SH-SY5Y (cell line): ENCODE data around the gene MRPL14.

Experiments
- GATA2 ChIP-seq: IDR thresholded peaks from 2 replicates; pipeline ENCODE4 v1.6.1; 2011; ENCODE audit warnings: mild to moderate bottlenecking, low read depth, low read length
- GATA3 ChIP-seq: IDR thresholded peaks from 2 replicates; pipeline ENCODE4 v1.6.1; 2011; ENCODE audit warnings: low read depth, mild to moderate bottlenecking, low read length, moderate library complexity

Gene MRPL14

DNA sequence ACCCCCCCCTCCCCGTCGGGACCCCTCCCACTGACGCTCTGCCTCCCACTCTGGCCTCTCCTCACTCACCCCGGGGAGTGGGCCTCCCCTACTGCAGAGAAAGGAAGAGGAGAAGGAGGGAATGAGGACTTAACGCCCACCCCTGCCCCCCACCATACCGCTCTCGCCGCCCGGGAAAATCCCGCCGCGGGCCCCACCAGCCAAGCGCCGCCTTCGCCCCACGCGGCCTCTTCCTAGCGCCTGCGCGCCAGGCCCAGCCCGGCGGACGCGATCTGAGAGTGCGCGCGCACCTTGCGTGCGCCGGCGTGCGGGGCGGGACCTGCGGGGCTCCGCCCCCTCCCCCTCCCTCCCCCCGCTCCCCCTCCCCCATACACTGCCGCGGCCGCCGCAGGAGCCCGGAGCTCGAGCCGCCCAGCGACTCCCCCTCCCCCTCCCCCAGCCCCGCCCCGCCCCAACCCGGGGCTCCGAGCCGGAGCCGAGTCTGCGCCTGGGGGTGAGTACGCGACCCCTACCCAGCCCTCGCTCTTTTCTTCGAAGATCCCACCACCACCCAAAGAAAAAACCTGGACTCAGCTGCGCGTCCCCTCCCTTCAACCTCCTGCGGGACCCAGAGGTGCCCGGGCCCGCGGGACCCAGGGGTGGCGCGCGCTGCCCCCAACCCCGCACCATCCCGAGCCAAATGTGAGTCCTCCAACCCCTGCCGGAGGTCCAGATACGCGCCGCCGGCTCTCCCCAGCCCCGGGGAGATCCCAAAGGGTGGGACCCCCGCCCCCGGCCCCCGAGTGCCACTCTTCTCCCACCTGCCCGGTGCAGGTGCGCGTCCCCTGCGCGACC, at the start of gene MRPL14, which contains the start of gene TMEM63B:
Gene MRPL14 (minus strand): TSS at position 267 of the 834 bp plus-strand sequence. CDS start 10,841 bp downstream, outside the sequence.
Gene TMEM63B (plus strand): TSS at position 369 of the 834 bp plus-strand sequence. CDS start 7,031 bp downstream, outside the sequence.
- no peak for TF ChIP-seq GATA3
- TF ChIP-seq GATA2: no peak

DNA sequence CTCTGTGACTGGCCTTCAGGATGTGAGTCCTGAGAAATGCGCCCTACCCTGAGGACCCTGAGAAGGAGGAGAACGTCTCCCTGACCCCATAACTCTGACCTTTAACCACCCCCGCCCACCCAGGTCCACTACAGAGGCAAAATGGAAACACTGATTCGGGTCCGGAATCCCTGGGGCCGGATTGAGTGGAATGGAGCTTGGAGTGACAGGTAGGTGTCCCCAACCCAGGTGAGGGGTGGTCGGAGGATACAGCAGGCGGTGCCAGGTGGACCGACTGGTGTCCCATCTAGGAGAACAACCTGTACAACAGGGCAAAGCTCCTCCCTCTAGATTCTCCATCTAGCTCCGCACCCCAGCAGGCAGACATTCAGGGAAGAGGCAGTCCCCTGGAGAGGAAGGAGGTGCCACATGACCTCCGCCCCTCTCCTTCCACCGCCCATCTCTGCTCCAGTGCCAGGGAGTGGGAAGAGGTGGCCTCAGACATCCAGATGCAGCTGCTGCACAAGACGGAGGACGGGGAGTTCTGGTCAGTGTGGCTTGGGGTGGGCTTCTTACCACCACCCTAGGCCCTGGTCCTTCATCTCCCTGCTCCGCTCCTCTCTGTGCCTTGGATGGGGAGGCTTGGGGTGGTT, 49.0 kb upstream of the MRPL14 start:
- no peak for TF ChIP-seq GATA3
- no peak for TF ChIP-seq GATA2

DNA sequence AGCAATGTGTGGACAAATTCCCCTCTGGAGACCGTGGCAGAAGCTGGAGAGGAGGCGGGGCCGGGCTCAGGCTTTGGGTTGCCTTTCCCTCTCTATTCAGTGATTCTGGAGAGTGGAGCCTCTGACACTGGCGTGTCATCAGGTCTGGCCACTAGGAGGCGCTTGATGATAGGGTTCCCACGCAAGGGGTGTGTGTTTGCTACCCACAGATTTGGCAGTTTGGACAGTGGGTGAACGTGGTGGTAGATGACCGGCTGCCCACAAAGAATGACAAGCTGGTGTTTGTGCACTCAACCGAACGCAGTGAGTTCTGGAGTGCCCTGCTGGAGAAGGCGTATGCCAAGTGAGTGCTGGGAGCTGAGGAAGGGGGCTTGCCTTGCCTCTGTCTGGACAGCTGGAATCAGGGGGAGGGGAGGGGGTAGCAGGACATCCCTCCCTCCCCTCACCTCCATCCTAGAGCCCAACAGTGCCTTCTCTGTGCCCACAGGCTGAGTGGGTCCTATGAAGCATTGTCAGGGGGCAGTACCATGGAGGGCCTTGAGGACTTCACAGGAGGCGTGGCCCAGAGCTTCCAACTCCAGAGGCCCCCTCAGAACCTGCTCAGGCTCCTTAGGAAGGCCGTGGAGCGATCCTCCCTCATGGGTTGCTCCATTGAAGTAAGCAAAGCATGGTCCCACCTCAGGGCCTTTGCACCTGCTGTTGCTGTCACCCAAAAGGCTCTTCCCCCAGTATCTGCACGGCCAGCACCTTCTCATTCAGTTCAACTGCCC, 45.7 kb upstream of the MRPL14 start:
- TF ChIP-seq GATA2: no peak
- TF ChIP-seq GATA3: no peak

DNA sequence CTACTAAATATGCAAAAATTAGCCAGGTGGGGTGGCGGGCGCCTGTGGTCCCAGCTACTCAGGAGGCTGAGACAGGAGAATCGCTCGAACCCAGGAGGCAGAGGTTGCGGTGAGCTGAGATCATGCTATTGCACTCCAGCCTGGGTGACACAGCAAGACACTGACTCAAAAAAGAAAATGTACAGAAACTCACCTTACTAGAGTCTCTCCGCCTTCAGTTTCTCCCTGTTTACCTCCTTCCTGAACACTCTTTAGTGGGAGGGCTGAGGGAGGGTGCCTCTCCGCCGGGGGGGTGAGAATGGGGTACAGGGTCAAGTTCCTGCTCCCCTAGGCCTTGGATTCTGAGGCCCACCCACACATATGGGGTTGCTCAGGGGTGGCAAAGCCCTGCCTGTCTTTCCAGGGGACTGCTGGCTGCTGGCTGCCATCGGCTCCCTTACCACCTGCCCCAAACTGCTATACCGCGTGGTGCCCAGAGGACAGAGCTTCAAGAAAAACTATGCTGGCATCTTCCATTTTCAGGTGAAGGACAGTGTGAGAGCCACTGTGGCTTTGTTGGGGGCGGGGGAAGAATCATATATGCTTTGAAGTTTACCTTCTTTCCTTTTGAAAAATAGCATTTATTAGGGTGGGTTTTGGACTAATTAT, 44.8 kb upstream of the MRPL14 start:
- TF ChIP-seq GATA2 (no peak), GATA3 (no peak)

DNA sequence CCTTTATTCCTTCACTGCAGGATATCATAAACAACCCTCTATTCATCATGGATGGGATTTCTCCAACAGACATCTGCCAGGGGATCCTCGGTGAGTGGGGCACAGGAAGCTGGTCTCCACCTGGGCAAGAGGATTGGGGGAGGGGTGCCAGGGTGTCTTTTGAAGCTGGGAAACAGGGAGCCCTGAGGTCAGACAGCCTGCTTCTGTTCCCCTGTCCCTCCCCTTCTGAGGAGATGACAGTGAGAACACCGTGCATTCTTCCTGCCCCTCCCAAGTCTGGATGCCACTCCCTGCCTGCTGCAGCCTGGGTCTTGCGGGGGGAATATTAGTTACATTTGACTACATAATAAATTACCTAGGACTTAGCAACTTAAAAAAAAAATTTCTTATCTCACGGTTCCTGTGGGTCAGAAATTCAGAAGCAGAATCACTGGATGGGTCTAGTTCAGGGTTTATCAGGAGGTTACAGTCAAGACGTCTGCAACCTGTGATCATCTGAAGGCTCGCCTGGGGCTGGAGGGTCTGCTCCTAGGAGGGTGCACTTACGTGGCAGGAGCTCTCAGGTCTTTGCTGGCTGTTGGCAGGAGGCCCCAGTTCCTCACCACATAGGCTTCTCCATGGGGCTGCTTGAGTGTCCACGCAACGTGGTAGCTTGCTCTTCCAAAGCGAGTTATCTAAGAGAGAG, 42.8 kb upstream of the MRPL14 start:
- no peak for TF ChIP-seq GATA3
- no peak for TF ChIP-seq GATA2

DNA sequence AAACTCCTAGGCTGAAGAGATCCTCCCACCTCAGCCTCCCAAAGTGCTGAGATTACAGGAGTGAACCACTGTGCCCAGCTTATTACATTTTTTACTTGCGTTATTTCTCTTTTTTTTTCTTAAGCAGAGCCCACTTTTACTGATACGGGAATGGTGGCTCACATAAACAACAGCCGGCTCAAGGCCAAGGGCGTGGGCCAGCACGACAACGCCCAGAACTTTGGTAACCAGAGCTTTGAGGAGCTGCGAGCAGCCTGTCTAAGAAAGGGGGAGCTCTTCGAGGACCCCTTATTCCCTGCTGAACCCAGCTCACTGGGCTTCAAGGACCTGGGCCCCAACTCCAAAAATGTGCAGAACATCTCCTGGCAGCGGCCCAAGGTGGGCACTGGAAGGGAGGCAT, 41.9 kb upstream of the MRPL14 start:
- TF ChIP-seq GATA2: no peak
- TF ChIP-seq GATA3: no peak

DNA sequence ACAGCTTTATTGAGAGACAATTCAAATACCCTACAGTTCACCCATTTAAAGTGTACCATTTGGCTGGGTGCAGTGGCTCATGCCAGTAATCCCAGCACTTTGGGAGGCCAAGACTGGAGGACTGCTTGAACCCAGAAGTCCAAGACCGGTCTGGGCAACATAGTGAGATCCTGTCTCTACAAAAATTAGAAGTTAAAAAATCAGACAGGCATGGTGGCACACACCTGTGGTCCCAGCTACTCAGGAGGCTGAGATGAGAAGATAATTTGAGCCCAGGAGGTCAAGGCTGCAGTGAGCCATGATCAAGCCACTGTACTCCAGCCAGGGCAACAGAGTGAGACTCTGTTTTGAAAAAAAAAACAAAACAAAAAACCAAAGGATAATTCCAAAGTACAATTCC, 40.3 kb upstream of the MRPL14 start:
- TF ChIP-seq GATA2 (no peak), GATA3 (no peak)

DNA sequence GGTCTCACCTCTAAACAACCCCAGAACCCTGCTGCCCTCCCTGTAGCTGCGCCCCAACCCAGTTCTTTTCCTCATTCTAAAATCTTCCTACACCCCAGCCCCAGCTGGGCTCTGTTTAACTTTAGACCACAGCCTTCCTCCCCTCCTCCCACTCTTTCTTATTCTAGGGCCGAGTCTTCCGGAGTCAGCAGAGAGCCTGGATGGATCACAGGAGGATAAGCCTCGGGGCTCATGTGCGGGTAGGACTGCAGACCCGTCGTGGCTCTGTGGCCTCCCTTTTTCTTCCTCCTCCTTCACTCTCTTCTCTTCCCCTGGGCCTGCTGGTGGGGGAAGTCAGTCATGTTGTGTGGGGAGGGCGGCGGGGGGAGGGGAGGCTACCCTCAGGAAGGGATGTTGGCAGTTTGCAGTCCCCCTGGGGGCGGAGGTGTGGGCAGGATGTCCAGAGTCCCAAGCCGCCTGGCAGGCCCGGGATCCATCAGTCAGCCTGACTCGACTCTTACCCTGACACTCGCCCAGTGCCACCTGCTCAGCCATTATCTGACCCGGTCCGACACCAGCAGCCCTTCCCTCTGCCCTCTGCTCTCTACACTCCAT, 39.4 kb upstream of the MRPL14 start:
- TF ChIP-seq GATA2 (no peak), GATA3 (no peak)

DNA sequence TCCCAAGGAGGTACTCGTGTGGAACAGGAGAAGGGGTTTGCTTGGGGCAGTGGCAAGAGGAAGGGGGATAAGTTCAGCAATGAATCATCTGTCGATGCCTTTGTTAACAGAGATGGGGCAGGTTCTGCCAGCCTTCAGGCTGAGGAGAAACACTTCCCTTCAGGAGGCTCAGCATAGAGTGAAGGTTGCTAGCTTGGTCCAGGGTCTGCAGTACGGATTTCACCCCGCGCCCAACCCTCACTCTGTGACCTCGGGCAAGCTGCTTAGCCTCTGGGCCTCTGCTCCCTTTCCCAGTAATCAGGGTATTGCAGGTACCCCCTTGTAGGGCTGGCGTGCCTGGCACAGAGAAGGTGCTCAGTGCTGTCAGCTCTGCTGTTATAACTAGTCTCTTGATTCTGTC, 38.9 kb upstream of the MRPL14 start:
- TF ChIP-seq GATA3 (no peak), GATA2 (no peak)

DNA sequence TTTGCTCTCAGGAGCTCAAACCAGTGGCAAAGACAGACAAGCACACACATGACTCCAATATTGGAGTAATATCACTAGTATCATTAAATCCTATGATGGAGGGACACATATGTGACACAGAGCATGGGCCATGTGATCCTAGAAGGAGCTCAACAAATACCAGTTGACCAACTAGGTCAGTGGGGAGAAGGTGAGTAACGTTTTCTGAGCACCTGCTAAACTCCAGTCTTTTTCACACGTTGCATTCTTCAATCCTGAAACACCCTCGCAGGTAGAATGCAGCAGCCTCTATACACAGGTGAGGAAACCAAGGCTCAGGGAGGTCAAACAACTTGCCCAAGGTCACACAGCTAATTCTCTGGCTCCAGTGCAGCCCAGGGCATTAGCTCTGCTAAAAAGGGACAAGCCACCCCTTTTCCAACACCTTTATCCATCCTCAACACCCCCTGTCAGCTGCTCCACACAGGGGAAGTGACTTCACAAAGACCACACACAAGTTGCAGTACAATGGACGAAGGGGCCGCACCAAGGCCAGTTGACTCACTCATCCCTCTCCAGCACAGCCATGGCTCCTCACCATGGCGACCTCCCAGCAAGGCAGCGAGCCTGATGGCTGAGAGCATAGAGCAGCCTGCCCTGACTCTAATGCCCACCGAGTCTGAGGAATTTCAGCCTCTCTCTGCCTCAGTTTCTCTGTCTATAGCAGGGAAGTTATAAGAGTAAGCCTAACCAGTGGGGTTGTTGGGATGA, 35.8 kb upstream of the MRPL14 start:
- TF ChIP-seq GATA2 (no peak), GATA3 (no peak)

DNA sequence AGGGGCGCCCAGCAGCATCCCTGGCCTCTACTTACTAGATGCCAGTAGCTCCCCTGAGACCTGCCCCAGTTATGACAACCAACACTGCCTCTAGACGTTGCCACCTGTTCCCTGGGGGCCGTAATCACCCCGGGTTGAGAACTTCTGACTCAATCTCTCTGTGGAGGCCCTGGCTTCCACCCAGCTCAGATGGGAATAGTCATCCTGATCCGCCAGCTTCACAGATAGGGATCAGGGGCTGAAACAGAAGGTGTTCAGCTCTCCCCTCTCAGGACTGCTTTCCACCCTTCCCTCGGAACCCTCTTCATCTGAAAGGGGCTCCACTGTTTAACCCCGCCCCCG, 34.7 kb upstream of the MRPL14 start:
- TF ChIP-seq GATA3 (no peak), GATA2 (no peak)

DNA sequence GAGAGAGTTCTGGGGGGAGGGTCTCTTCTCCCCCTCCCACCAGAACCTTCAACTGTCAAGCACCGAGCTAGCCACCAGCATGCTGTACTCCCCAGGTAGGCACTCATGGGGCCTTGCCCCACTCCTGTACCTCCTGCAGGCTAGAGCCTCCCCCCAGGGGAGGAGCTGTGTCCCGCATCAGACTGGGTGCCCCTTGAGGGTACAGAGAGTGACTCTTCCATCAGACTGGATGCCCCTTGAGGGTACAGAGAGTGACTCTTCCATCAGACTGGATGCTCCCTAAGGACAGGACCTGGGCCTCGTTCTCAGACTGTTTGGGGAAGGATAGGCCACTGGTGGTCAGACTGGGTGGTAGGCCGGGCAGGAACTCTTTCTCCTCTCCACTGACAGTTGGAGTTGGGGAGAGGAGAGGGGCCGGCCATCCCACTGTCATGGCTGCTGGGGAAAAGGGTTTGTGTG, 31.5 kb upstream of the MRPL14 start, which contains the start of gene CAPN11:
Gene CAPN11 (plus strand): TSS at position 51 of the 459 bp plus-strand sequence. CDS start 29 bp downstream, at position 80.
- no peak for TF ChIP-seq GATA3
- no peak for TF ChIP-seq GATA2

DNA sequence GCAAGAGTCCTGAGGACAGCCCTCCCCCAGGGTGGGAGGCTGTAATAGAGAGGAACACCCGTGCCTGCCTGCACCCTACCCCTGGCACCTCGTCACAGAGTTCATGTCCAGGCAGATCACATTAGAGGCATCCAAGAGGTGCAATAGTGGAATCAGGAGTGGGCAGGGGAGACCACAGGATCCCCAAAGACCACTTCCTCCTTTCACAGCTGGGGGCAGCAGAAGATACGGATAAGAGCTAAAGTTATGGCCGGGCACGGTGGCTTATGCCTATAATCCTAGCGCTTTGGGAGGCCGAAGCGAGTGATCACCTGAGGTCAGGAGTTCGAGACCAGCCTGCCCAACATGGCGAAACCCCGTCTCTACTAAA, 29.9 kb upstream of the MRPL14 start:
- TF ChIP-seq GATA3 (no peak), GATA2 (no peak)

DNA sequence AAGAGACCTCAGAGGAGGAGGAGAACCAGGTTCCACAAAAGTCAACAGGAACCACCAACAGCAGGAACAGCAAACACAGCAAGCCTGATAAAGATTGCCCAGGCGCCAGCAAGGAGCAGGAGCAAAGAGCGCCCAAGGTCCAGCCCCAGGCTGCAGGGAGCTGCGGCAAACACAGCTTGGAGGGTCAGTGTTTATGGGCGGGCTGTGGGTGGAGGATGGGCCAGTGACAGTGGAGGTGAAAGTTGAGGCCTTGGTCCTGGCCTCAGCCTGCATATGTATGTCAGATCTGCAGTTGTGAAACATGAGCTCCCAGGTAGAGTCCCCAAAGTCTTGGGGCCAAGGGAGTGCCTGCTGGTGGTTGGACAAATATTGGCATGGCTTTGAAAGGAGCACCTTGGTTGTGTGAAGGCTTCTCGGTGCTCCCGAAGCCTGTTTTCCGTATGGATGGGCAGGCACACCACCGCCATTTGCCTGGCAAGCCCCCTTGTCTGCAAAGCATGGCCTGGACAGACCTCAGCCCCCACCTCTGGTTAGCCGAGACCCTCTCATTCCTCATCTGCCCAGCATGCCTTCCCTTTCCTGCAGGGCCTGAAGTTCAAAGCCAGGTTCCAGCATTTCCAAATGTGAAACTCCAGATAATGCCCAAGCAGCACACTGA, 29.4 kb upstream of the MRPL14 start:
- TF ChIP-seq GATA2 (no peak), GATA3 (no peak)
